Lower leg skin (tissue), 3 donors: ENCODE results near the gene NDUFS3.

ENCODE experiments used
- POLR2A ChIP-seq, 2 donors: fragments of 450-650 bp; IDR thresholded peaks; one replicate each; pipeline ENCODE4 v1.6.1; 2016 to 2017; ENCODE audit warnings: antibody characterized with exemption in 2 of 2, mild to moderate bottlenecking in 1 of 2, moderate library complexity in 1 of 2
- TF ChIP-seq, protein P1 (sequence below), 3 donors: fragments of 450-650 bp; IDR thresholded peaks; one replicate each; pipeline ENCODE4 v1.5.1; 2016; ENCODE audit warnings: antibody characterized with exemption in 3 of 3, mild to moderate bottlenecking in 3 of 3, moderate library complexity in 2 of 3

DNA sequence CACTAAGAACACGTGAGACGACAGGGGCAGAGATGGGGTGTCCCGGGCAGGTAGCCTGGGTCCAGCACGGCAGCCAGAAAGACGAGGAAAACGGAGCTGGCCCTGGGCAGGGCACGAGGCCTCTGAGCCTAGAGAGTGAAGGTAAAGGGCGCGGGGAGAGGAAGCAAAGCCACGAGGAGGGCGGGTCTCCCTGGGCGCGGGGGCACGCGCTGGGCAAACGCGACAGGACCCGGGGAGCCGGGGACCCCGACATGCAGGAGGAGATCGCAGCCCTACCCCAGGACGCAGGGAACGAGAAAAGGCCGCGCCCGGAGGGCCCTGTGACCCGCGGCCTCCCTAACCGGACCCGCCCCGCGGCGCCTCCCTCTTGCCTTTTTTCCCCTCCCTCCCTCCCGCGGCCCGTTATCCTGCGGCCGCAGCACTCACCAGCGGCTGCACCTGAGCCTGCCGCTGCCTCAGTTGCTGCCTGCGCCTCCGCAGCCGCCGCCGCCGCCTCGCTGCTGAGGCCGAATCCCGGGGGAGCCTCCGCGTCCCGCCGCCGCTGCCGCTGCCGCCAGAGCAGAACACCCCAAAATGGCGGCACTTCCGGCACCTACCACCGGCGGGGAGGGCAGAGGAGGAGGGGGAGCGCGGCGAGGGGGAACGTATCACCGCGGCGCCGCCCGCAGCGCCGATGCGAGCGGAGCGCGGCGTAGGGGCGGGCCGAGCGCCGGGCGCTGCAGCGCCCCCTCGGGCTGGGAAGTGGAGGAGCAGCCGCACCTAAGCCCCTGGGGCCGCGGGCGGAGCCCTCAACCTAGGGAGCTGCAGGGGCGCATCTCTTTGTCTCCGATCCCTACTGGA lies 26.1 kb upstream of the NDUFS3 start, which contains the start of gene CELF1:
- TF ChIP-seq, protein P1, sequence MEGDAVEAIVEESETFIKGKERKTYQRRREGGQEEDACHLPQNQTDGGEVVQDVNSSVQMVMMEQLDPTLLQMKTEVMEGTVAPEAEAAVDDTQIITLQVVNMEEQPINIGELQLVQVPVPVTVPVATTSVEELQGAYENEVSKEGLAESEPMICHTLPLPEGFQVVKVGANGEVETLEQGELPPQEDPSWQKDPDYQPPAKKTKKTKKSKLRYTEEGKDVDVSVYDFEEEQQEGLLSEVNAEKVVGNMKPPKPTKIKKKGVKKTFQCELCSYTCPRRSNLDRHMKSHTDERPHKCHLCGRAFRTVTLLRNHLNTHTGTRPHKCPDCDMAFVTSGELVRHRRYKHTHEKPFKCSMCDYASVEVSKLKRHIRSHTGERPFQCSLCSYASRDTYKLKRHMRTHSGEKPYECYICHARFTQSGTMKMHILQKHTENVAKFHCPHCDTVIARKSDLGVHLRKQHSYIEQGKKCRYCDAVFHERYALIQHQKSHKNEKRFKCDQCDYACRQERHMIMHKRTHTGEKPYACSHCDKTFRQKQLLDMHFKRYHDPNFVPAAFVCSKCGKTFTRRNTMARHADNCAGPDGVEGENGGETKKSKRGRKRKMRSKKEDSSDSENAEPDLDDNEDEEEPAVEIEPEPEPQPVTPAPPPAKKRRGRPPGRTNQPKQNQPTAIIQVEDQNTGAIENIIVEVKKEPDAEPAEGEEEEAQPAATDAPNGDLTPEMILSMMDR (IDR thresholded peaks at IDR 0.05), result peak in 1 of 3 donors; percentile 50
- TF ChIP-seq POLR2A (IDR thresholded peaks at IDR 0.05), result no peak
